GM21515 (cell line): ENCODE results near the gene NRCAM.

ENCODE experiments used
- ATAC-seq: cut with Tn5 transposase; IDR thresholded peaks from one replicate; pipeline ENCODE4 v1.9.1; 2021; ENCODE audit not compliant: unreplicated experiment

NRCAM gene

DNA sequence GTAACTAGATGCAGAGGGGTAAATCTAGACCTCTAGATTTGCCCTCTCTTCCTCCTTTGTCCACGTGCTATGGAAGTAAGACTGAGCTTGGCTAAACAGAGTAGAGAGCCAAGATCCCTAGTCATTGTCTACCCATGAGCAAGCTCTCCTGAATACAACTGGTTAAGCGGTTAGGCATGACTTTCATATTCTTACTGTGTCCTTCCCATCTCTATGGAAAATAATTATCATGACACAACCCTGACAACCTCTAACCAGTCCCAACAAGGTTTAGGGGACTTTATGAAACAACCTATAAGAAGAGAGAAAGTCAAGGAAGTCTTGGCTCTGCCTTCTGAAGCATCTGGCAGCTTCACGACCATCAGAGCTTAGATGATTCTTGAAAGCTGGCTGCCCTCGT is 318.2 kb downstream of the NRCAM start:
- no peak for ATAC-seq

DNA sequence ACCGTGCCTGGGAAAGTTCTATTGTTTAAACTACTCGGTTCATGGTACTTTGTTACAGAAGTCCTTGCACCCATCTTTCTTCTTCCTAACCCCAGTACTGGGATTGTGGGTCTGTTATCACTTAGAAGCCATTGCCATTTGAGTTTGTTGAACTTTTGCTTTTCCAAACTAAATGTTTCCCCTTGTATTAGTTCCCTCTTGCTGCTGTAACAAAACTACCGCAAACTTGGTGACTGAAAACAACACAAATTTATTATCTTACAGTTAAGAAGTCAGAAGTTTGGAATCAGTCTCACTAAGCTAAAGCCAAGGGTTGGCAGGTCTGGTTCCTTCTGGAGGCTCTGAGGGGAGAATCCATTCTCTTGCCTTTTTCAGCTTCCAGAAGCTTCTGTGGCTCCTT is 319.2 kb downstream of the NRCAM start:
- ATAC-seq, result no peak

DNA sequence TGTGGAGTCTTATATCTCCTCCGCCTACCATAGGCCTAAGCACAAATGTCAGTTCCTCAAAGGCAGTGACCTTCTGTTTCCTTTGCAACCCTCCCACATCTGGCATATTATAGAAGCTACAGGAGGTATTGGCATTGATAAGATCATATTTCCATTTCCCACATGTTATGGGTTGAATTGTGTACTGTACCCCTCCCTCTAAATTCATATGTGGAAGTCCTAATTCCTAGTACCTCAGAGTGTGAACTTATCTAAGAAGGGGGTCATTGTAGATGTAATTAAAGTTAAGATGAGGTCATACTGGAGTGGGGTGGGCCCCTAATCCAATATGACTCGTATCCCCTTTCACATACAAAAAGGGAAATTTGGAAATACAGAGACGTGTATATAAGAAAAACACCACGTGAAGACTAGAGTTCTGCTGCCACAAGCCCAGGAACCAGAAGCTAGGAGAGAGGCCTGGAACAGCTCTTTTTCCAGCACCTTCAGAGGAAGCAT is 320.0 kb downstream of the NRCAM start:
- peak; percentile 21 for ATAC-seq

GRCh38 chr7:108135446-108136190 is 320.6 kb downstream of the NRCAM start:
- ATAC-seq, result peak; percentile 97

- ATAC-seq, result no peak
Measured at GRCh38 chr7:108134486-108134885, 321.8 kb downstream of the NRCAM start.

DNA sequence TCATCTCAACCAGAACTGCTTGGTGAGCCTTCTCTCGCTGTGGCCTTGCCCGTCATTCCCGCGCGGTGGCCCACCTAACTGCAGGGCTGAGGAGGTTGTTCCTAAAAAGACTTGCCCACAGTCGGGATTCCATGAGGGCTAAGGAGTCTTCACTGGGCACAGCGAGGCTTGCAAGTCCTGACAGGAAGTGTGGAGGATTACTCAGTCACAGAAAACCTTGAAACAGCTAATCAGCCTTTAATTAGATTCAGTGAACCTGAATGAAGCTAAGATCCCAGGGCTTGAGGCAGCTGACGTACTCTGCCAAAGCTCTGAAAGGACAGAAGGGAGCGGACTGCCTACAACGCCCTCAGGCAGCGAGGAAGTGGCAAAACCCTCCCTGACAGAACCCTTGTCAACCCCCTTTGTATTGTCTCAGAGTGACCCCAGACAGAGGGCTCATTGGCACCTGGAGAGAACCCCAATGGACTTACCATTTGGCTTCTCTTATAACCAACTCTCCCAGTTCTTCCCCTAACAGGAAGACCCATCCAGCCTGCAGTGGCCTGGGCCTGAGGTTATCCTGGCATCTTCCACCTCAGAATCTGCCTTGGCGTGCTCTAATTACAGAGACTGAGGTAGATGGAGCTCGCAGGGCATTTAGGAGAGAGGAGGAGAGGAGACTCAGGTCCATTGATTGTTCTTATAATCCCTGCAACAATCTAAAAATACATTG is 323.5 kb downstream of the NRCAM start:
- ATAC-seq, result no peak

DNA sequence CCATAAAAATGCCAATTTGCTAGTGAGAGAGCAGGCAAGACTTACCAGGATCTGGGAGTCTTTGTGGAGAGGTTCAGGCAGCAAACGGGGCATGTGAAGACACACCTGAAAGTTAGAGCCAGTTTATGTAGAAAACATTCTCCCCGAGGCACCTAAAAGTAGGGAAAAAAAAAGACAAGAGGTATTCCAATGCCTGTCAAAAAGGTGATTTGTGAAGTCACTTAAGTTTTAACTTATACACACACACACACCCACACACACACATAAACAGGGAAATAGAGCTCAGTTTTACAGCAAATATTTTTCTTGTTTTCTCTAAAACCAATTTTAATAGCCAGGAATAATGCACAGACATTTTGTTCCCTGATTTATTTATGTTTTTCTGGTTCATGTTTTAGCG is 326.0 kb downstream of the NRCAM start, which contains the start of gene LAMB4:
Gene LAMB4 (minus strand): TSS at position 101 of the 400 bp plus-strand sequence. CDS start 7,197 bp downstream, outside the sequence.
- no peak for ATAC-seq

- ATAC-seq, result no peak
Measured at GRCh38 chr7:108129018-108129965, 326.9 kb downstream of the NRCAM start.

DNA sequence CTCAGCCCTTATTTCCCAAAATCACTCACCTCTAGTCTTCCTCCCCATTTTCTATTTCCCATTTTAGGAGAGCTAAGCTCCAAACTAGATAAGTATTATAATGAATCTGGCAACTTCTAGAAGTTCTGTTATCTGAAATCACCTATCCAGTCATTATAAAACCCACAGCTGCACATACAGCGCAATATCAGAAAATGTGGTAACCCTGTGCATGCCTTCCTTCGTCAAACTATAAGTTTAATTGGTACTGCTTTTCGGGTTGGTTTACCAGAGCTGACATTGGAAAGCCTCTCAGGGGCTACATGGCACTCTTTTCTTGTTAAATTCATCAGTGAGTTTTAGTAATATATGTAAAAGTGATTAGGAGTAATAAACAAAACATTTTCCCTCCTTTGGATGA is 327.7 kb downstream of the NRCAM start:
- ATAC-seq, result no peak

- no peak for ATAC-seq
Measured at GRCh38 chr7:108127461-108127860, 328.8 kb downstream of the NRCAM start.

DNA sequence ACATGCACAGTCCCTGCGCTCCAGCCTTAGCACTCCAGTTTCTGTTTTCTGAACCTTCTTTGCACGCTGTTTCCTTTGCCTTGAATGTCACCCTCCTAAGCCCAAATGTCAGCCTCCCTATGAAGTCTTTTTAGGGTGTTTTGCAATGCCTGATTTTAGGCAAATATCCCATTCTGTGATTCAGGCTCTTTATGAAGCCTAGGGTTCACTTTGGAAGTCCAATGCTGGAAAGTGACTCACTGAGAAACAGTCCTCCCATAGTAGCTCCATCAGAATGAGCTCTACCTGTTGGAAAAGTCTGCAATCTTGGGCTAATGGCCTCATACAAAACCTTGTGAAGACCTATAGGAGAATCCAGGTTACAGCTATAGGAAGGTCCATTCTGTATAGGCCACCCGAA is 331.4 kb downstream of the NRCAM start:
- no peak for ATAC-seq

DNA sequence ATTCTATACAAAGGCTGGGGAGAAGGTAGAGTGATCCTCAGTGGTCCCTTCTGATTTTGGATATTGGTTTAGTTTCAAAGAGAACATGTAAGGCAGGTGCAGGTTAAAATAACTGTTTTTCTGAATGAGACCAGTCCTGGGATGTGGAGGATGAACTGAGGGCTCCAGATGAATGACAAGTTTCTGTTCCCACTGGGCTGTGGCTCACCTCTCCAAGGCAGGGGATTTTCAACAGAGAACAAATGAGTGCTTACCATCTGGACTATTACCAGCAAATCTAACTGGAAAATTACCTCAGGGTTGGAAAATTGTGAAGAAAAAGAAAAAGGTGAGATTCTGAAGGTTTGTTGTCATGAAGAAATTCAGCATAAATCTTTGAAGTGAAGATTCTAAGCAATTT is 334.1 kb downstream of the NRCAM start:
- no peak for ATAC-seq

GRCh38 chr7:108120933-108121332 is 335.3 kb downstream of the NRCAM start:
- ATAC-seq, result no peak

DNA sequence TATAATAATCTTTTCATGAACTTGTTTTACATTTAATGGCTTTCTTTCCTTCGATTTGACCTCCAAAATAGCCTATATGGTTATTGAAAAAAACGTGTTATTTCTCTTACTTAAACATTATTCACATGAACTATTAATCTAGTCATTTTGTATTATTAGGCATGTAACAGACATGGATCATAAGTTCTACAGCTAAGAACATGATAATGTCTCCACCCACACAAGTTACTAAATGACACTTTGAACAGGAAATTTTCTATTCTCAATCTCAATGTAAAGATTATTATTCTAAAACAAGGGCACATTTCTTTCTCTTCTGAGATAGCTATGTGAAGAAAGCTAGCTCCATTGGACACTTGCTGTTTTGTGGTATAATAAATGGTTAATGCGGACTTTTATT is 336.0 kb downstream of the NRCAM start:
- no peak for ATAC-seq

GRCh38 chr7:108118959-108119358 is 337.3 kb downstream of the NRCAM start:
- ATAC-seq, result no peak

DNA sequence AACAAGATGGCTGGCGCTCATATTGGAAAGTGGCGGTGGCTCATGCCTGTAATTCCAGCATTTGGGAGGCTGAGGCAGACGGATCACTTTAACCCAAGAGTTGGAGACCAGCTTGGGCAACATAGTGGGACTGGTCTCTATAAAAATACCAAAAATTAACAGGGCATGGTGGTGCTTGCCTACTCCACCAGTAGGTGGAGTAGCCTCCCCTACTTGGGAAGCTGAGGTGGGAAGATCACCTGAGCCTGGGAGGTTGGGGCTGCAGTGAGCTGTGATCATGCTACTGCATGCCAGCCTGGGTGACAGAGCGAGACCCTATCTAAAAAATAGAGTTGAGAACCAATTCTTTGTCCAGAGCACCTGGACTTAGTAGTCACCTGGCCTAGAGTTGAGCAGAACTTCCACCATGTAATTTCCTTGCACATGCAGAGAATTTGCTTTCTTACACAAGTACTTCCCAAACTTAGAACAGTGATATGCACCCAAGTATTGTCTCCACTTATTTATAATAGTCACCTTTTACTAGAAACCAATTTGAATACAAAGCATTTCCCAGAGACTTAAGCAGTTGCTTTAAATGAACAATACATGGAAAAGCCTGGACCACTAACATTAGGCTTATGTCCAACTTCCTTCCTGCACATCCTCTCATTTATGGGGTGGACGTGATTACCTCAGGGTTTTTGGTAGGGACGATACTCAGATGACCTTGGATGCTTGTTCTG is 342.0 kb downstream of the NRCAM start:
- peak; percentile 81 for ATAC-seq

GRCh38 chr7:108112683-108113082 is 343.6 kb downstream of the NRCAM start:
- ATAC-seq, result no peak

DNA sequence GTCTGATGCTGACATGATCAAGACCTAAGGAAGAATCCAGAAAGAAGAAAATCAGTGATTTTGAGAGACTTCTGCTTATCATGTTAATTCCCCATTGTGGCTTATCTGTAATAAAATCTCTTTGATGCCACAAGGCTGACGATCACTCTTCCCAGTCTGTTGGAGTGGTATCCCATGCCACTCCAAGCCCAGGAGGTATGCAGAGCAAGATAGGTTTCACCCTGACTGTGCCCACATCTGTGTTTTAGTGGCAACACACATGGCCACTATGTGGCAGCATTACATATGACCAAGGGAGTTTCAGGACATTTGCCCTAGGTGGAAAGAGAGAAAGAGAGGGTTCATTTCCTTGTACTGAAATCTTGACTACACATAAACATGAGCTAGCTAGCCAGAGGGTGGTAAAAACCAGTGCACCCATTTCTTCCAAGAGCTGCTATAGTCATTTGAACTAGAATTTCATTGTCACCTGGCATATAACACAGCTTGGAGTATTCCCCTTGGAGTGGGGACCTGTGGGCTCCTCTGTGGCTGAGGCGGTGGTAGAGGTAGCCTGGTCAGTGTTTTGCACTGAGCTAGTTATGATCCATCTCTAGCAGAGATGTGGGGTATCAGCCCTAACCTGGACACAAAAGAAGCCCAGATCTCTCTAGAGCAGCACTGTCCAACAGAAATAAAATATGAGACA is 346.9 kb downstream of the NRCAM start:
- ATAC-seq, result no peak

DNA sequence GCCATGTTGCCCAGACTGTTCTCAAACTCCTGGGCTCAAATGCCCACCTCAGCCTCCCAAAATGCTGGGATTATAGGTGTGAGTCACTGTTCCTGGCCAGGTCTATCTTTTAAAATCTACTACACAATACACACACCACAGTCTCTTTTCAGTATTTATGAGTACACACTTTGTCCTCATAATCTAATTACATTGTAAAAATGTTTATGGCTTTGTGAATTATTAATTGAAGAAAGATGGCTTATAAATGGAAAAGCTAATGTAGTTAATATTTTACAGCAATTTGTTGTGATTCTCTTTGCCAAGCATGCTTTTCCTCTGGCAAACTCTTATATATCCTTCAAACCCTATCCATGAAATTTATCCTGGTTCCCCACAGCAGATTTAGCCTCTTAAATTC is 348.1 kb downstream of the NRCAM start:
- no peak for ATAC-seq

GRCh38 chr7:108104324-108104723 is 351.9 kb downstream of the NRCAM start:
- ATAC-seq, result no peak
